HepG2 (cell line): ENCODE data around the gene ZBTB8OS. TPM values are rescaled to one million over a fixed set of nuclear protein-coding genes. Genes with fewer than 3 reads are reported as not detected.

Experiments
- ARNT2 ChIP-seq: sonication (generic); formaldehyde crosslinking; IDR thresholded peaks from 2 replicates; pipeline ENCODE4 v1.8.0; 2022; ENCODE audit warnings: mild to moderate bottlenecking, low read depth, missing genetic modification reagents, moderate library complexity
- CEBPG ChIP-seq: IDR thresholded peaks from 2 replicates; pipeline ENCODE4 v1.6.1; 2016
- CENPT ChIP-seq: sonication (generic); formaldehyde crosslinking; IDR thresholded peaks from 2 replicates; pipeline ENCODE4 v1.8.0; 2022; ENCODE audit warnings: low read depth, mild to moderate bottlenecking, moderate library complexity, missing genetic modification reagents
- EEA1 ChIP-seq: sonication (generic); formaldehyde crosslinking; IDR thresholded peaks from 2 replicates; pipeline ENCODE4 v1.5.1; 2020; ENCODE audit warnings: mild to moderate bottlenecking, missing genetic modification reagents, borderline replicate concordance
- FOXA1 ChIP-seq, 2 experiments: fragments of 450-650 bp in 1 of 2; sonication (generic) in 1 of 2; formaldehyde crosslinking in 1 of 2; IDR thresholded peaks; 2 replicates each; pipeline versions ENCODE4 v1.4.0 to v1.6.1; 2016 to 2020; ENCODE audit warnings: missing genetic modification reagents in 1 of 2
- HNF1A ChIP-seq, 2 experiments: sonication (generic) in 1 of 2; formaldehyde crosslinking in 1 of 2; IDR thresholded peaks; 2 replicates each; pipeline versions ENCODE4 v1.4.0 to v1.6.1; 2016 to 2020; ENCODE audit warnings: borderline replicate concordance in 1 of 2, low read depth in 1 of 2, mild to moderate bottlenecking in 1 of 2, missing genetic modification reagents in 1 of 2
- HOXD1 ChIP-seq: sonication (generic); formaldehyde crosslinking; IDR thresholded peaks from 2 replicates; pipeline ENCODE4 v1.5.0; 2020; ENCODE audit warnings: missing genetic modification reagents
- KDM5A ChIP-seq: fragments of 200-600 bp; sonication (generic); IDR thresholded peaks from 2 replicates; pipeline ENCODE4 v1.7.0; 2018; ENCODE audit warnings: antibody characterized with exemption, mild to moderate bottlenecking, low read length, borderline replicate concordance
- NPAS2 ChIP-seq: sonication (generic); formaldehyde crosslinking; IDR thresholded peaks from 2 replicates; pipeline ENCODE4 v1.8.0; 2022; ENCODE audit warnings: mild to moderate bottlenecking, missing genetic modification reagents, borderline replicate concordance
- ONECUT2 ChIP-seq: sonication (generic); formaldehyde crosslinking; IDR thresholded peaks from 2 replicates; pipeline ENCODE4 v1.4.0; 2020; ENCODE audit warnings: missing genetic modification reagents
- PPARG ChIP-seq: conservative IDR thresholded peaks from 2 replicates; pipeline ENCODE4 v1.6.1; 2016; ENCODE audit warnings: missing biosample characterization, missing genetic modification reagents
- REL ChIP-seq: sonication (generic); formaldehyde crosslinking; conservative IDR thresholded peaks from 2 replicates; pipeline ENCODE4 v1.8.0; 2022; ENCODE audit warnings: mild to moderate bottlenecking, missing genetic modification reagents, moderate library complexity
- RFX3 ChIP-seq: IDR thresholded peaks from 2 replicates; pipeline ENCODE4 v1.6.1; 2016; ENCODE audit warnings: missing biosample characterization, missing genetic modification reagents
- SSRP1 ChIP-seq: IDR thresholded peaks from 2 replicates; pipeline ENCODE4 v1.6.1; 2016; ENCODE audit warnings: control low read depth
- THYN1 ChIP-seq: sonication (generic); formaldehyde crosslinking; IDR thresholded peaks from 2 replicates; pipeline ENCODE4 v1.8.1; 2023; ENCODE audit warnings: low read depth, mild to moderate bottlenecking, moderate library complexity, missing genetic modification reagents, borderline replicate concordance
- ZFX ChIP-seq: sonication (generic); formaldehyde crosslinking; IDR thresholded peaks from 2 replicates; pipeline ENCODE4 v1.4.0; 2020; ENCODE audit warnings: mild to moderate bottlenecking, low read depth, missing genetic modification reagents, moderate library complexity
- ZFYVE20 ChIP-seq: sonication (generic); formaldehyde crosslinking; IDR thresholded peaks from 2 replicates; pipeline ENCODE4 v1.8.0; 2023; ENCODE audit warnings: low read depth, mild to moderate bottlenecking, moderate library complexity, missing genetic modification reagents, borderline replicate concordance
- ZMYM2 ChIP-seq: sonication (generic); formaldehyde crosslinking; IDR thresholded peaks from 2 replicates; pipeline ENCODE4 v1.8.0; 2022; ENCODE audit warnings: mild to moderate bottlenecking, missing genetic modification reagents
- ZMYM4 ChIP-seq: sonication (generic); formaldehyde crosslinking; IDR thresholded peaks from 2 replicates; pipeline ENCODE4 v1.8.1; 2023; ENCODE audit warnings: mild to moderate bottlenecking, missing genetic modification reagents
- ZNF251 ChIP-seq: sonication (generic); formaldehyde crosslinking; IDR thresholded peaks from 2 replicates; pipeline ENCODE4 v1.9.0; 2021; ENCODE audit warnings: mild to moderate bottlenecking, missing genetic modification reagents
- ZNF333 ChIP-seq: sonication (generic); formaldehyde crosslinking; IDR thresholded peaks from 2 replicates; pipeline ENCODE4 v1.4.0; 2020; ENCODE audit warnings: mild to moderate bottlenecking, missing genetic modification reagents, borderline replicate concordance
- ZNF34 ChIP-seq: sonication (generic); formaldehyde crosslinking; IDR thresholded peaks from 2 replicates; pipeline ENCODE4 v1.4.0; 2020; ENCODE audit warnings: mild to moderate bottlenecking, missing genetic modification reagents, borderline replicate concordance
- ZNF446 ChIP-seq: sonication (generic); formaldehyde crosslinking; IDR thresholded peaks from 2 replicates; pipeline ENCODE4 v1.5.0; 2020; ENCODE audit warnings: mild to moderate bottlenecking, missing genetic modification reagents
- ZNF891 ChIP-seq: sonication (generic); formaldehyde crosslinking; IDR thresholded peaks from 2 replicates; pipeline ENCODE4 v1.5.0; 2020; ENCODE audit warnings: mild to moderate bottlenecking, missing genetic modification reagents
- polyA plus RNA-seq, 8 experiments: library from polyadenylated mRNA; depleted of rRNA in 3 of 8; stranded (reverse) in 7 of 8; unstranded in 1 of 8; fragments of >200 nt; fragmentation: Illumina TruSeq in 4 of 8; extraction: Trizol in 4 of 8; gene quantifications; 2 replicates each; pipeline versions ENCODE4 v1.2.1 to v1.2.3, GENCODE V29; 2011 to 2016; ENCODE audit warnings: low read depth in 4 of 8, missing spikeins in 1 of 8, mixed read lengths in 1 of 8; ENCODE audit not compliant: insufficient read depth in 1 of 8
- total RNA-seq, 5 experiments: library from RNA; depleted of rRNA; stranded (reverse); fragments of >200 nt; fragmentation: Illumina TruSeq; extraction: Trizol; gene quantifications; 2 replicates each; pipeline ENCODE4 v1.2.3, GENCODE V29; 2016; ENCODE audit warnings: low read depth in 1 of 5
- TF ChIP-seq, protein P1 (sequence below): sonication (generic); formaldehyde crosslinking; IDR thresholded peaks from 2 replicates; pipeline ENCODE4 v1.8.1; 2023; ENCODE audit warnings: mild to moderate bottlenecking, moderate library complexity, missing genetic modification reagents

Gene ZBTB8OS
- total and polyA plus RNA-seq, 2 of the 13 experiments (the other 11 are each of a cell fraction or from before 2014, with no cell fraction given): 57.7 to 84.8 TPM

DNA sequence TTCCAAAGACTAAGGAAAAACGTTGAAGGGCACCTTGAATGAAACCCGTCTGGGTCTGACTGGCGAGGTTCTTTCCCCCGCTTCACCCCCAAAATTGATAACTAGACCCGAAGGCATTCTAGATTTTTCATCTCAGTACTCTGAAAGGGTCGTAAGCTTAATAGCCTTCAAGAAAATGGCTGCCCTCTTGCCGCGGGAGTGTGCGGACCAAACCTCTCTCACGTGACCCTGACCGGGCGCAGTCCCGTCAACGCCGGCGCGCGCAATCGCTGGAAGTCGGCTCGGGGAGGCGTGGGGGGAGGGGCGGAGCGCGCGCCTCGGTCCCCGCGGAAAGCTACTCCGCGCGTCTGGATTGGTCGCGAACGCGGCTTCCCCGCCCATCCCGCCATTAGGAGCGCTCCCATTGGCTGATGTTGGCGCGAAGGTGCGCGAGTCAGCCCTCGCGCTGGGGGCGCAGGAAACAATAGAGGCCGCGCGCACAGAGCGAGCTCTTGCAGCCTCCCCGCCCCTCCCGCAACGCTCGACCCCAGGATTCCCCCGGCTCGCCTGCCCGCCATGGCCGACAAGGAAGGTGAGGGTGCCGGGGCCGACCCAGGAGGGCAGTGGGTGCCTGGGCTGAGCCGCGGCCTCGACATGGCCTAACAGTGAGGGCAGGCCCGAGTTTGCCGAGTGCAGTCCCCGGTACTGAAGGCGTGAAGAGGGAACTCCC, 556 bp upstream of the ZBTB8OS start, which contains the start of gene RBBP4 (continued):
- TF ChIP-seq ZMYM2 (CRISPR knock-in tag) (no peak; the same call in 1 of the 2 replicates), ZNF446 (peak; percentile 63), FOXA1 (IDR thresholded peaks at IDR 0.05) (no peak), FOXA1 (CRISPR knock-in tag; IDR thresholded peaks at IDR 0.05) (no peak), CEBPG (CRISPR knock-in tag) (peak; percentile 22; the same call in 1 of the 2 replicates), PPARG (CRISPR knock-in tag) (no peak), REL (CRISPR knock-in tag) (peak; percentile 93; the same call in 1 of the 2 replicates), EEA1 (CRISPR knock-in tag) (peak; percentile 21; the same call in 1 of the 2 replicates), HOXD1 (peak; percentile 65; the same call in 1 of the 2 replicates), HNF1A (IDR thresholded peaks at IDR 0.05; ENCODE audit: low read depth) (no peak), HNF1A (CRISPR knock-in tag; IDR thresholded peaks at IDR 0.05; ENCODE audit: borderline replicate concordance) (peak; percentile 47; the same call in 1 of the 2 replicates), ZNF251 (CRISPR knock-in tag) (no peak; the same call in 1 of the 2 replicates), SSRP1 (CRISPR knock-in tag) (no peak), KDM5A (no peak; the same call in 1 of the 2 replicates), ONECUT2 (no peak), ZFYVE20 (CRISPR knock-in tag) (no peak), CENPT (peak; percentile 98), ZFX (peak; percentile 99), ZMYM4 (CRISPR knock-in tag) (peak; percentile 61), ARNT2 (CRISPR knock-in tag) (peak; percentile 49; the same call in 1 of the 2 replicates), THYN1 (0 out of 2 replicates have a peak, but pooled peaks have one; percentile 78), NPAS2 (CRISPR knock-in tag) (0 out of 2 replicates have a peak, but pooled peaks have one; percentile 63), ZNF34 (CRISPR knock-in tag) (0 out of 2 replicates have a peak, but pooled peaks have one; percentile 22), RFX3 (no peak), ZNF333 (CRISPR knock-in tag) (peak; percentile 42; the same call in 1 of the 2 replicates), ZNF891 (CRISPR knock-in tag) (peak; percentile 97)
- TF ChIP-seq, protein P1, sequence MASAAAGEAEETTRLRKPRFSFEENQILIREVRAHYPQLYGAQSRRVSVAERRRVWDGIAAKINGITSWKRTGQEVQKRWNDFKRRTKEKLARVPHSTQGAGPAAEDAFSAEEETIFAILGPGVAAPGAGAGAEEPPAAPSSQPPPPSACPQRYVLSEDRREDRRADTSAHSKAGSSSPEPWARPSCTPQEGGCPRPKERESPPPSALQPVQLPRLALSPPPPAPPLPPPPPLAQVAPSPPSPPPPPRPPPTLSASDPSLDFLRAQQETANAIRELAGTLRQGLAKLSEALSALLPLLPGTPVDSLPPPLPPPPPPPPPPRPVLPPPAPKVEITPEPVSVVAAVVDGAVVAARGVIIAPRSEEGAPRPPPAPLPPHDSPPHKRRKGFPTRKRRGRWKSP (CRISPR knock-in tag): peak; percentile 98
